Peyer's patch (tissue), 4 donors: ENCODE results near the gene CNTRL. TPM values are rescaled to one million over a fixed set of nuclear protein-coding genes. Genes with fewer than 3 reads are reported as not detected.
"Not testable (repeated sequence)": the region's sequence is repeated elsewhere in the genome, so short reads cannot be mapped to it uniquely, and the experiment has no call there.

Source experiments
- DNase-seq, 3 donors: peaks; one replicate each; pipeline ENCODE4 v3.0.0-alpha.2; 2017 to 2019
- H3K27ac ChIP-seq, 4 donors: fragments of 200-600 bp; sonication (generic); one replicate each; pipeline ENCODE4 v1.5.1; 2016 to 2019
- H3K27me3 ChIP-seq, 2 donors: fragments of 200-600 bp; sonication (generic); one replicate each; pipeline ENCODE4 v1.5.1; 2019
- H3K36me3 ChIP-seq, 3 donors: fragments of 200-600 bp; sonication (generic); one replicate each; pipeline ENCODE4 v1.5.1; 2016 to 2019
- H3K4me1 ChIP-seq, 4 donors: fragments of 200-600 bp; sonication (generic); one replicate each; pipeline ENCODE4 v1.5.1; 2016 to 2019
- H3K4me3 ChIP-seq, 4 donors: fragments of 200-600 bp; sonication (generic); 1 replicate in 3 of 4; 2 replicates in 1 of 4; pipeline ENCODE4 v1.5.1; 2016 to 2019; ENCODE audit warnings: mild to moderate bottlenecking in 1 of 4
- H3K9me3 ChIP-seq, 4 donors: fragments of 200-600 bp; sonication (generic); one replicate each; pipeline ENCODE4 v1.5.1; 2016 to 2019; ENCODE audit warnings: mild to moderate bottlenecking in 1 of 4
- CTCF ChIP-seq, 6 experiments: fragments of 450-650 bp in 4 of 6; fragments of 200-600 bp in 2 of 6; sonication (generic) in 1 of 6; IDR thresholded peaks; one replicate each; pipeline ENCODE4 v1.5.1; 2017 to 2019; ENCODE audit warnings: antibody characterized with exemption in 6 of 6, mild to moderate bottlenecking in 3 of 6, moderate library complexity in 1 of 6
- POLR2A ChIP-seq, 2 donors: fragments of 450-650 bp; IDR thresholded peaks; one replicate each; pipeline ENCODE4 v1.5.1; 2017; ENCODE audit warnings: antibody characterized with exemption in 2 of 2, mild to moderate bottlenecking in 2 of 2, moderate library complexity in 2 of 2
- total RNA-seq, 4 donors: library from RNA; depleted of rRNA; stranded (reverse); fragments of >200 nt; gene quantifications; one replicate each; pipeline ENCODE4 v1.1.0, GENCODE V29; 2016

CNTRL gene
- total RNA-seq, 4 donors from 2014 or later: 5.1 to 113 (median 13.7) TPM

GRCh38 chr9:121178676-121179372 lies 104.1 kb downstream of the CNTRL start:
- Histone ChIP-seq H3K36me3 (peaks cover 0 to 75% (median 0%) of the 10 kb centered on the region in 3 donors), H3K4me3 (no peak overlapping the region), H3K27ac (no peak overlapping the region), H3K27me3 (no peaks in the 10 kb centered on the region), H3K9me3 (no peaks in the 10 kb centered on the region), H3K4me1 (peaks cover 0 to 27% (median 1%) of the 10 kb centered on the region in 4 donors)
- DNase-seq: no peak
- no peak for TF ChIP-seq POLR2A (IDR thresholded peaks at IDR 0.05)
- no peak for TF ChIP-seq CTCF (IDR thresholded peaks at IDR 0.05)

DNA sequence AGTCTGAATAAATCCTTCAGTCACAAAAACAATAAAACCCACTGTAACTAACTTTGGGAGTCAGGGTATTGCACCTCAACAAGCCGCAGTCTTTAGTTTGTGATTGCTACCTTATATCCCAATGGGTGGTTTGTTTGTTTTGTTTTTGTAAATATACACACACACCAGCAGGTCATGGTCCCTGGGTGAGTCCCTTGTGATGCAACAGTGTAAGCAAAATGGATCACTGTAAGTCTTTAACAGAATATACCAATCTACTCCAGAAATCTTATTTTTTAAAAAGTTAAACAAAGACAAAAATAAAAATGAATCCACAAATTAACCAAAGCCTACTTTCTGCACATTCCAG lies 104.6 kb downstream of the CNTRL start:
- peaks cover 0 to 70% (median 0%) of the 10 kb centered on the region in 3 donors for H3K36me3 ChIP-seq
- H3K27ac ChIP-seq, H3K9me3 ChIP-seq, H3K4me3 ChIP-seq, DNase-seq, H3K27me3 ChIP-seq: not testable (repeated sequence)
- H3K4me1 ChIP-seq: peaks cover 0 to 27% (median 1%) of the 10 kb centered on the region in 4 donors

GRCh38 chr9:121179930-121180681 lies 105.4 kb downstream of the CNTRL start:
- H3K36me3 ChIP-seq: peaks cover 0 to 73% (median 0%) of the 10 kb centered on the region in 3 donors
- H3K4me3 ChIP-seq: no peak overlapping the region
- TF ChIP-seq POLR2A (IDR thresholded peaks at IDR 0.05) (no peak), CTCF (IDR thresholded peaks at IDR 0.05) (no peak)
- peaks cover 0 to 27% (median 1%) of the 10 kb centered on the region in 4 donors for H3K4me1 ChIP-seq
- no peak for DNase-seq
- no peak overlapping the region for H3K27ac ChIP-seq
- H3K9me3 ChIP-seq: no peaks in the 10 kb centered on the region
- no peaks in the 10 kb centered on the region for H3K27me3 ChIP-seq

GRCh38 chr9:121182101-121182836 lies 107.5 kb downstream of the CNTRL start:
- TF ChIP-seq POLR2A (IDR thresholded peaks at IDR 0.05): no peak
- no peak for TF ChIP-seq CTCF (IDR thresholded peaks at IDR 0.05)
- H3K4me1 ChIP-seq: peaks cover 0 to 27% (median 5%) of the 10 kb centered on the region in 4 donors
- H3K4me3 ChIP-seq: no peak overlapping the region
- no peak for DNase-seq
- peaks cover 0 to 67% (median 0%) of the 10 kb centered on the region in 3 donors for H3K36me3 ChIP-seq
- H3K9me3 ChIP-seq: no peaks in the 10 kb centered on the region
- no peaks in the 10 kb centered on the region for H3K27me3 ChIP-seq
- no peak overlapping the region for H3K27ac ChIP-seq

DNA sequence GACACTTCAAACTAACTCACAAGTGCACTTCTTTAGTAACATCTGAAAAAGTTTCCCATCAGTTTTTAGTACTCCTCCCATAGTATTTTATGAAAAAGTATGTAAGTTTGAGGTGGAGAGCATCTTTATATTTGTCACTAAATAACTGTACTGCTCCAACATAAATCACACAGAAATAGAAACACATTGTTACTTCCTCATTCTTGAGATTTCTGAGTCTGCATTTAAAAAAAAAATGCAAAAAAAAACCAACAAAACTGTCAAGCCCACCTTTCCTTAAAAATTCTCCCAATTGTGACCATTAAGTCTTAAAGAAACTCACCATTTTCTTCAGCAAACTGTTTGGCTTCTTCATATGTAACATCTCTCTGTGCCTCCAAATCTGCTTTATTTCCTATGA lies 108.2 kb downstream of the CNTRL start:
- H3K9me3 ChIP-seq: no peaks in the 10 kb centered on the region
- no peak for TF ChIP-seq CTCF (IDR thresholded peaks at IDR 0.05)
- peaks cover 0 to 27% (median 5%) of the 10 kb centered on the region in 4 donors for H3K4me1 ChIP-seq
- no peak overlapping the region for H3K4me3 ChIP-seq
- no peak overlapping the region for H3K27ac ChIP-seq
- peaks cover 0 to 61% (median 0%) of the 10 kb centered on the region in 3 donors for H3K36me3 ChIP-seq
- DNase-seq: no peak
- no peaks in the 10 kb centered on the region for H3K27me3 ChIP-seq
